Effector memory CD8-positive, alpha-beta T cell (primary cell): ENCODE results near the gene NSDHL.
A peak's percentile ranks its signal among the peaks of the same experiment; 100 is the strongest.

Experiments used
- ATAC-seq: fragments of 150-1000 bp; cut with Tn5 transposase; replicated peaks from 2 replicates; pipeline ENCODE4 v1.10.0; 2021; ENCODE audit warnings: mild to moderate bottlenecking, moderate library complexity
- DNase-seq, 3 experiments: peaks; one replicate each; pipeline ENCODE4 v3.0.0; 2021
- H3K27ac Mint-ChIP-seq, 2 donors: one replicate each; pipeline ENCODE4 v1.8.0; 2022; ENCODE audit warnings: mild to moderate bottlenecking in 2 of 2, mixed read lengths in 2 of 2, moderate library complexity in 2 of 2
- H3K27me3 Mint-ChIP-seq, 2 donors: one replicate each; pipeline ENCODE4 v1.8.0; 2022; ENCODE audit warnings: mixed read lengths in 2 of 2
- H3K36me3 Mint-ChIP-seq: one replicate; pipeline ENCODE4 v1.8.0; 2022; ENCODE audit warnings: mild to moderate bottlenecking, moderate library complexity, mixed read lengths; ENCODE audit not compliant: insufficient read depth
- H3K4me1 Mint-ChIP-seq, 2 donors: one replicate each; pipeline ENCODE4 v1.8.0; 2022; ENCODE audit warnings: low read depth in 2 of 2, mixed read lengths in 2 of 2
- H3K4me3 Mint-ChIP-seq, 2 donors: one replicate each; pipeline ENCODE4 v1.8.0; 2022; ENCODE audit warnings: mild to moderate bottlenecking in 2 of 2, mixed read lengths in 2 of 2, moderate library complexity in 2 of 2
- H3K9me3 Mint-ChIP-seq, 2 donors: one replicate each; pipeline ENCODE4 v1.8.0; 2022; ENCODE audit warnings: mixed read lengths in 2 of 2

Gene NSDHL

GRCh38 chrX:152892999-152893891, 62.4 kb downstream of the NSDHL start:
- DNase-seq (no peak), ATAC-seq (no peak)
- Mint-ChIP-seq H3K4me3 (no peak overlapping the region), H3K4me1 (no peaks in the 10 kb centered on the region), H3K27ac (no peak overlapping the region), H3K27me3 (peaks cover 41 to 61% of the 10 kb centered on the region in 2 donors), H3K9me3 (no peaks in the 10 kb centered on the region), H3K36me3 (no peaks in the 10 kb centered on the region)

GRCh38 chrX:152893980-152894610, 63.2 kb downstream of the NSDHL start:
- Mint-ChIP-seq H3K4me3 (no peak overlapping the region), H3K4me1 (no peaks in the 10 kb centered on the region), H3K9me3 (no peaks in the 10 kb centered on the region), H3K27me3 (peaks cover 37 to 67% of the 10 kb centered on the region in 2 donors), H3K36me3 (no peaks in the 10 kb centered on the region), H3K27ac (no peak overlapping the region)
- no peak for ATAC-seq
- no peak for DNase-seq

GRCh38 chrX:152895121-152895520, 64.3 kb downstream of the NSDHL start:
- H3K36me3 Mint-ChIP-seq, result no peaks in the 10 kb centered on the region
- H3K27ac Mint-ChIP-seq, result no peak overlapping the region
- no peak overlapping the region for H3K4me3 Mint-ChIP-seq
- ATAC-seq (no peak), DNase-seq (no peak)
- peaks cover 31 to 69% of the 10 kb centered on the region in 2 donors for H3K27me3 Mint-ChIP-seq
- H3K4me1 Mint-ChIP-seq, result no peaks in the 10 kb centered on the region
- no peaks in the 10 kb centered on the region for H3K9me3 Mint-ChIP-seq

- H3K9me3 Mint-ChIP-seq, result no peaks in the 10 kb centered on the region
- ATAC-seq (no peak), DNase-seq (no peak)
- H3K4me3 Mint-ChIP-seq, result no peak overlapping the region
- no peak overlapping the region for H3K27ac Mint-ChIP-seq
- no peaks in the 10 kb centered on the region for H3K36me3 Mint-ChIP-seq
- no peaks in the 10 kb centered on the region for H3K4me1 Mint-ChIP-seq
- peaks cover 24 to 66% of the 10 kb centered on the region in 2 donors for H3K27me3 Mint-ChIP-seq
Observed at GRCh38 chrX:152895724-152896420, 65.0 kb downstream of the NSDHL start.

- Mint-ChIP-seq H3K27me3 (peaks cover 19 to 63% of the 10 kb centered on the region in 2 donors), H3K4me3 (peak overlapping the region in 1 of 2 donors; percentile 31), H3K9me3 (no peaks in the 10 kb centered on the region), H3K4me1 (no peaks in the 10 kb centered on the region), H3K27ac (no peak overlapping the region), H3K36me3 (no peaks in the 10 kb centered on the region)
- DNase-seq, result no peak
- no peak for ATAC-seq
Observed at GRCh38 chrX:152896450-152896849, 65.6 kb downstream of the NSDHL start.

GRCh38 chrX:152897222-152898131, 66.6 kb downstream of the NSDHL start, which contains the start of gene ZNF185:
Gene ZNF185, plus strand, starts transcription at chrX:152898067. Its CDS starts 16,423 bp downstream, at chrX:152914490.
- Mint-ChIP-seq H3K9me3 (no peaks in the 10 kb centered on the region), H3K27me3 (peaks cover 21 to 67% of the 10 kb centered on the region in 2 donors), H3K4me1 (no peaks in the 10 kb centered on the region), H3K27ac (no peak within 1 kb of the TSS), H3K36me3 (no peaks in the 10 kb centered on the region), H3K4me3 (peak within 1 kb of the TSS in 1 of 2 donors; percentile 31)
- DNase-seq (no peak), ATAC-seq (no peak)

- Mint-ChIP-seq H3K27ac (no peak overlapping the region), H3K36me3 (no peaks in the 10 kb centered on the region), H3K9me3 (no peaks in the 10 kb centered on the region), H3K4me3 (no peak overlapping the region), H3K4me1 (no peaks in the 10 kb centered on the region), H3K27me3 (peaks cover 21 to 75% of the 10 kb centered on the region in 2 donors)
- DNase-seq, result no peak
- ATAC-seq, result no peak
Observed at GRCh38 chrX:152898442-152898841, 67.6 kb downstream of the NSDHL start.

GRCh38 chrX:152899111-152899873, 68.4 kb downstream of the NSDHL start:
- DNase-seq (no peak), ATAC-seq (no peak)
- H3K27me3 Mint-ChIP-seq, result peaks cover 21 to 66% of the 10 kb centered on the region in 2 donors
- H3K36me3 Mint-ChIP-seq, result no peaks in the 10 kb centered on the region
- no peaks in the 10 kb centered on the region for H3K4me1 Mint-ChIP-seq
- no peak overlapping the region for H3K27ac Mint-ChIP-seq
- H3K9me3 Mint-ChIP-seq, result no peaks in the 10 kb centered on the region
- H3K4me3 Mint-ChIP-seq, result no peak overlapping the region

- H3K4me1 Mint-ChIP-seq, result no peaks in the 10 kb centered on the region
- no peak overlapping the region for H3K27ac Mint-ChIP-seq
- no peaks in the 10 kb centered on the region for H3K36me3 Mint-ChIP-seq
- H3K4me3 Mint-ChIP-seq, result no peak overlapping the region
- no peak for DNase-seq
- no peaks in the 10 kb centered on the region for H3K9me3 Mint-ChIP-seq
- H3K27me3 Mint-ChIP-seq, result peaks cover 19 to 62% of the 10 kb centered on the region in 2 donors
- ATAC-seq, result no peak
Observed at GRCh38 chrX:152899874-152900719, 69.2 kb downstream of the NSDHL start.

GRCh38 chrX:152900937-152901445, 70.1 kb downstream of the NSDHL start:
- DNase-seq (no peak), ATAC-seq (no peak)
- H3K36me3 Mint-ChIP-seq, result no peaks in the 10 kb centered on the region
- H3K4me1 Mint-ChIP-seq, result no peaks in the 10 kb centered on the region
- H3K27me3 Mint-ChIP-seq, result peaks cover 15 to 53% of the 10 kb centered on the region in 2 donors
- no peaks in the 10 kb centered on the region for H3K9me3 Mint-ChIP-seq
- no peak overlapping the region for H3K4me3 Mint-ChIP-seq
- H3K27ac Mint-ChIP-seq, result no peak overlapping the region

- H3K27me3 Mint-ChIP-seq, result peaks cover 6 to 46% of the 10 kb centered on the region in 2 donors
- ATAC-seq (no peak), DNase-seq (no peak)
- H3K36me3 Mint-ChIP-seq, result no peaks in the 10 kb centered on the region
- H3K9me3 Mint-ChIP-seq, result no peaks in the 10 kb centered on the region
- H3K4me1 Mint-ChIP-seq, result no peaks in the 10 kb centered on the region
- H3K27ac Mint-ChIP-seq, result no peak overlapping the region
- H3K4me3 Mint-ChIP-seq, result no peak overlapping the region
Observed at GRCh38 chrX:152901816-152902501, 71.1 kb downstream of the NSDHL start.
